ENCODE results near the gene FHAD1.

FHAD1 gene

DNA sequence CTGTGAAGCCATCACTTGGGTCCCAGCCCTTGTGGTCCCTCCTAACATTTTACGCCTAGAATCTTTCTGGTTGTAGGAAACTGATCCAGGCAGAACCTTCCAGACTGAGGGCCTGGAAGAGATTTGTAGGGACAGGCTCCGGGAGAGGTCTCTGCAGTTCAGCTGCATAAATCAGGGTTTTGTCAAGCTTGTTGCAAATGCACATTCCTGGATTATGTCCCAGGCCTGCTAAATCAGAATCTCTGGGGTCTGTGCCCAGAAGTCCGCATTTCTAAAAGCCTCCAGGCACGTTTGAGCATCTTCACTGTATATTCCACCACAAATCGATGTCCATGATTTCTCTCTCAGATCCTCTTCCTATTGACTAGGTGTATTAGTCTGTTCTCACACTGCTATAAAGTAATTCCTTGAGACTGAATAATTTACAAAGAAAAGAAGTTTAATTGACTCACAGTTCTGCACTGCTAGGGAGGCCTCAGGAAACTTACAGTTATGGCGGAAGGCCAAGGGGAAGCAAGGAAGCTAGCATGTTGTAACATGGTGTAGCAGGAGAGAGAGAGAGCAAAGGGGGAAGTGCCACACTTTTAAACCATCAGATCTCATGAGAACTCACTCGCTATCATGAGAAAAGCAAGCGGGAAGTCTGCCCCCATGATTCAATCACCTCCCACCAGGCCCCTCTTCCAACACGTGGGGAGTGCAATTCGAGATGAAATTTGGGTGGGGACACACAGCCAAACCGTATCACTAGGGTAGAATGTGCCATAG lies 1.2 kb upstream of the FHAD1 start (continued):
- TF ChIP-seq CSRNP3 (CRISPR knock-in tag; IDR thresholded peaks at IDR 0.05), result no peak
- TF ChIP-seq PATZ1 (CRISPR knock-in tag; IDR thresholded peaks at IDR 0.05; ENCODE audit: borderline replicate concordance), result no peak
- TF ChIP-seq CSDC2 (CRISPR knock-in tag; IDR thresholded peaks at IDR 0.05), result no peak

DNA sequence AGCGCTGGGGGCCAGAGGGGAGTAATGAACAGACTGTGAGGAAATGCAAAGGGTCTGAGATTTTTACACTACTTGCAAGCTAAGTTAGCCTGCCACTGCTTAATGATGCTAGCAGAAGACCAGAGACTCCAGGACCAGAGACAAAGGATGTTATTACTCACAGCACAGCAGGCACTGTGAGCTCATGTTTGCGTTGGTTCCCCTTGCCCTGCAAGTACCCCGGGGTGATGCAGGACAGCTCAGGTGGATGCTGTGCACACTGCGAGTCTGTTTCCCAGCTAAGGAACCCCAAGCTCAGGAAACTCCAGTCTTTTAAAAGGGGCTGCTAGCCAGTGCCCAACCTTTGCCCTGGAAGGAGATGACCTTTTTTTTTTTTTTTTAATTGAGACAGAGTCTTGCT lies 1.2 kb downstream of the FHAD1 start:
- ATAC-seq, result no peak
- no peak for TF ChIP-seq TSHZ2 (CRISPR knock-in tag; IDR thresholded peaks at IDR 0.05)
- TF ChIP-seq ZNF70 (CRISPR knock-in tag; IDR thresholded peaks at IDR 0.05), result no peak
- TF ChIP-seq PATZ1 (CRISPR knock-in tag; IDR thresholded peaks at IDR 0.05; ENCODE audit: borderline replicate concordance), result no peak
- no peak for TF ChIP-seq ZFP3 (CRISPR knock-in tag; IDR thresholded peaks at IDR 0.05)
- no peak for TF ChIP-seq ESRRG (CRISPR knock-in tag; IDR thresholded peaks at IDR 0.05)
- TF ChIP-seq ZC3H10 (CRISPR knock-in tag; IDR thresholded peaks at IDR 0.05), result no peak
- TF ChIP-seq OSR1 (CRISPR knock-in tag; IDR thresholded peaks at IDR 0.05), result no peak
- no peak for TF ChIP-seq TCF4 (CRISPR knock-in tag; IDR thresholded peaks at IDR 0.05; ENCODE audit: borderline replicate concordance)
- TF ChIP-seq RARB (CRISPR knock-in tag; IDR thresholded peaks at IDR 0.05), result no peak
- TF ChIP-seq CSRNP3 (CRISPR knock-in tag; IDR thresholded peaks at IDR 0.05), result no peak
- TF ChIP-seq ZFP30 (CRISPR knock-in tag; IDR thresholded peaks at IDR 0.05), result no peak
- TF ChIP-seq ZNF565 (CRISPR knock-in tag; conservative IDR thresholded peaks at IDR 0.05; ENCODE audit: low read depth), result no peak
- no peak for TF ChIP-seq ISL1 (CRISPR knock-in tag; IDR thresholded peaks at IDR 0.05)
- no peak for TF ChIP-seq BACH2 (CRISPR knock-in tag; IDR thresholded peaks at IDR 0.05; ENCODE audit: borderline replicate concordance)

GRCh38 chr1:15249081-15249480 lies 2.1 kb downstream of the FHAD1 start:
- no peak for ATAC-seq
- TF ChIP-seq ZNF8 (CRISPR knock-in tag; IDR thresholded peaks at IDR 0.05), result no peak

DNA sequence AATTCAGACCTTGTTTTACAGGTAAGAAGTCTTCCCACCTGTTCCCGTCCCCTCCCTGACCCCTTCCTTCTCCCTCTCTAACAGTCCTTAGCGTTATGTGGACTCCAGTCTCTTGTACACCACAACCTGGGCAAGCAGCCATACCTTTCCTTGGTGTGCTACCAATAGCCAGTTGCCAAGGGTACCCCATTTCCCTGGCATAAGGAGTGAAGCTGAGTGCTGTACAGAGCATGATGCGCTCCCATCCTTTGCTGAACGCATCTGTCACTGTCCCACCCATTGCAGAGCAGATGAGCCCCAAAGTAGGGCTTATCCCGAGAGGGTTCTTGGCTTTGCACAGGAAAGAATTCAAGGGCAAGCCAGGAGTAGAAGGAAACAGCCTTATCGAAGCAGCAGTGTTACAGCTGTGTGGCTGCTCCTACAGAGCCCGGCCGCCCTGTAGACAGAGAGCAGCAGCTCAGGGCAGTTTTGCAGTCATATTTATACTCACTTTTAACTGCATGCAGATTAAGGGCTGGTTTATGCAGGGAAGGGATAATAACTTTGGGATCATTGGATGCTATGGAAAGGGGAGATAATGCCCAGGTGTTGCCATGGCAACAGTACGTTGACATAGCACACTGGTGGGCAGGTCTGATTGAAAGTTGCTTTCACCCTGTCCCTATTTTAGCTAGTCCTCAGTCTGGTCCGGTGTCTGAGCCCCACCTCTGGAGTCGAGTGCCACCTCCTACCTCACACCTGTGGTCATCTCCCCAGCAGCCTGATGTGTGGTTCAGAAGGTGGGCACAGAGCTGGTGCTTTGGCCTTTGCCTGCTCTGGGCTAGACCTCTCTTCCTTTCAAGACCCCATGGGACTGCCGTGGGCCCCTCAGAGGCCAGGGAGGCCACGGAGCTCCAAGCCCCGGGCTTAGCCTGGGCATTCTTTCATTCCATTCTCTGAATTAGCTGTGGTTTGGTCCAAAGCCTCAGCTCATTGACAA lies 5.1 kb downstream of the FHAD1 start:
- no peak; the same call in 2 of the 3 replicates for ATAC-seq
- TF ChIP-seq BACH2 (CRISPR knock-in tag; IDR thresholded peaks at IDR 0.05; ENCODE audit: borderline replicate concordance) (no peak), ESRRG (CRISPR knock-in tag; IDR thresholded peaks at IDR 0.05) (no peak), CSDC2 (CRISPR knock-in tag; IDR thresholded peaks at IDR 0.05) (no peak), SNAI2 (CRISPR knock-in tag; IDR thresholded peaks at IDR 0.05) (no peak), ZNF8 (CRISPR knock-in tag; IDR thresholded peaks at IDR 0.05) (no peak), ZNF565 (CRISPR knock-in tag; conservative IDR thresholded peaks at IDR 0.05; ENCODE audit: low read depth) (no peak), GLIS3 (CRISPR knock-in tag; IDR thresholded peaks at IDR 0.05) (no peak), ZFP3 (CRISPR knock-in tag; IDR thresholded peaks at IDR 0.05) (no peak)

Measured in SK-N-SH treated with all-trans-retinoic acid at 6 μM for 48 hours (cell line).